GM19438 (cell line): ENCODE measurements around the gene HMCN1.

Source experiments
- ATAC-seq: cut with Tn5 transposase; IDR thresholded peaks from one replicate; pipeline ENCODE4 v1.9.1; 2021; ENCODE audit warnings: low read depth; ENCODE audit not compliant: unreplicated experiment

HMCN1 gene

GRCh38 chr1:185957441-185958363 lies 223.5 kb downstream of the HMCN1 start:
- no peak for ATAC-seq

GRCh38 chr1:185960422-185961321 lies 226.5 kb downstream of the HMCN1 start:
- ATAC-seq = no peak

GRCh38 chr1:185961664-185962063 lies 227.5 kb downstream of the HMCN1 start:
- no peak for ATAC-seq

- ATAC-seq = no peak
Measured at GRCh38 chr1:185964946-185965345, 230.8 kb downstream of the HMCN1 start.

- ATAC-seq = no peak
Measured at GRCh38 chr1:185965870-185966269, 231.7 kb downstream of the HMCN1 start.

- no peak for ATAC-seq
Measured at GRCh38 chr1:185966471-185966870, 232.3 kb downstream of the HMCN1 start.

- ATAC-seq = no peak
Measured at GRCh38 chr1:185969028-185969427, 234.8 kb downstream of the HMCN1 start.

- ATAC-seq = no peak
Measured at GRCh38 chr1:185969524-185969991, 235.4 kb downstream of the HMCN1 start.

- ATAC-seq = no peak
Measured at GRCh38 chr1:185971688-185972087, 237.5 kb downstream of the HMCN1 start.

- no peak for ATAC-seq
Measured at GRCh38 chr1:185972096-185972850, 238.1 kb downstream of the HMCN1 start.

- ATAC-seq = no peak
Measured at GRCh38 chr1:185973645-185974044, 239.5 kb downstream of the HMCN1 start.

GRCh38 chr1:185974367-185975170 lies 240.4 kb downstream of the HMCN1 start:
- ATAC-seq = no peak

- no peak for ATAC-seq
Measured at GRCh38 chr1:185980891-185981290, 246.7 kb downstream of the HMCN1 start.

GRCh38 chr1:185984113-185984836 lies 250.1 kb downstream of the HMCN1 start:
- ATAC-seq = no peak

- no peak for ATAC-seq
Measured at GRCh38 chr1:185987611-185988321, 253.6 kb downstream of the HMCN1 start.

GRCh38 chr1:185990565-185990964 lies 256.4 kb downstream of the HMCN1 start:
- ATAC-seq = no peak

GRCh38 chr1:185991266-185991665 lies 257.1 kb downstream of the HMCN1 start:
- ATAC-seq = no peak

- ATAC-seq = no peak
Measured at GRCh38 chr1:185996211-185996610, 262.0 kb downstream of the HMCN1 start.
